SK-N-SH treated with all-trans-retinoic acid at 6 μM for 48 hours (cell line): ENCODE results near the gene USP12.

Experiments
- ATAC-seq: fragments of 200-7000 bp; cut with Tn5 transposase; 3 replicates; pipeline ENCODE4 v1.9.1; 2020; ENCODE audit warnings: mild to moderate bottlenecking, moderate library complexity
- ARNTL ChIP-seq: fragments of 450-650 bp; formaldehyde crosslinking; IDR thresholded peaks from 2 replicates; pipeline ENCODE4 v1.5.0; 2020; ENCODE audit warnings: low read depth, mild to moderate bottlenecking, moderate library complexity, borderline replicate concordance
- BACH2 ChIP-seq: fragments of 250-450 bp; sonication (Bioruptor Pico); IDR thresholded peaks from 2 replicates; pipeline ENCODE4 v1.9.0; 2021; ENCODE audit warnings: mild to moderate bottlenecking, borderline replicate concordance
- CSDC2 ChIP-seq: fragments of 250-450 bp; sonication (Bioruptor Pico); IDR thresholded peaks from 2 replicates; pipeline ENCODE4 v1.5.0; 2020; ENCODE audit warnings: mild to moderate bottlenecking, moderate library complexity
- CSRNP3 ChIP-seq: fragments of 250-450 bp; sonication (Bioruptor Pico); IDR thresholded peaks from 2 replicates; pipeline ENCODE4 v1.5.1; 2021; ENCODE audit warnings: mild to moderate bottlenecking, moderate library complexity
- ESRRG ChIP-seq: fragments of 250-450 bp; sonication (Bioruptor Pico); IDR thresholded peaks from 2 replicates; pipeline ENCODE4 v1.6.1; 2021; ENCODE audit warnings: mild to moderate bottlenecking
- GLIS3 ChIP-seq: fragments of 250-450 bp; sonication (Bioruptor Pico); IDR thresholded peaks from 2 replicates; pipeline ENCODE4 v1.5.0; 2020; ENCODE audit warnings: mild to moderate bottlenecking, moderate library complexity
- ISL1 ChIP-seq: fragments of 250-450 bp; sonication (Bioruptor Pico); IDR thresholded peaks from 2 replicates; pipeline ENCODE4 v2.1.2; 2022; ENCODE audit warnings: mild to moderate bottlenecking, moderate library complexity
- OSR1 ChIP-seq: fragments of 250-450 bp; sonication (Bioruptor Pico); IDR thresholded peaks from 2 replicates; pipeline ENCODE4 v1.8.0; 2022; ENCODE audit warnings: moderate library complexity, mild to moderate bottlenecking, inconsistent platforms
- PPARA ChIP-seq: fragments of 250-450 bp; sonication (Bioruptor Pico); IDR thresholded peaks from 2 replicates; pipeline ENCODE4 v1.5.0; 2020; ENCODE audit warnings: mild to moderate bottlenecking, borderline replicate concordance
- RARB ChIP-seq: fragments of 250-450 bp; sonication (Bioruptor Pico); IDR thresholded peaks from 2 replicates; pipeline ENCODE4 v1.8.0; 2021; ENCODE audit warnings: mild to moderate bottlenecking, moderate library complexity
- SNAI2 ChIP-seq: fragments of 250-450 bp; sonication (Bioruptor Pico); IDR thresholded peaks from 2 replicates; pipeline ENCODE4 v1.5.0; 2020; ENCODE audit warnings: mild to moderate bottlenecking, moderate library complexity
- TCF4 ChIP-seq: fragments of 250-450 bp; sonication (Bioruptor Pico); IDR thresholded peaks from 2 replicates; pipeline ENCODE4 v1.8.0; 2021; ENCODE audit warnings: mild to moderate bottlenecking, moderate library complexity, borderline replicate concordance
- TOX ChIP-seq: fragments of 250-450 bp; sonication (Bioruptor Pico); IDR thresholded peaks from 2 replicates; pipeline ENCODE4 v1.8.0; 2021; ENCODE audit warnings: mild to moderate bottlenecking, moderate library complexity, borderline replicate concordance
- TSHZ2 ChIP-seq: fragments of 250-450 bp; sonication (Bioruptor Pico); IDR thresholded peaks from 2 replicates; pipeline ENCODE4 v1.5.0; 2020; ENCODE audit warnings: mild to moderate bottlenecking, moderate library complexity
- ZC3H10 ChIP-seq: fragments of 250-450 bp; sonication (Bioruptor Pico); IDR thresholded peaks from 2 replicates; pipeline ENCODE4 v1.5.1; 2021; ENCODE audit warnings: mild to moderate bottlenecking, moderate library complexity
- ZFP3 ChIP-seq: fragments of 250-450 bp; sonication (Bioruptor Pico); IDR thresholded peaks from 2 replicates; pipeline ENCODE4 v1.5.0; 2020; ENCODE audit warnings: mild to moderate bottlenecking, moderate library complexity
- ZFP30 ChIP-seq: fragments of 450-650 bp; formaldehyde crosslinking; IDR thresholded peaks from 2 replicates; pipeline ENCODE4 v1.5.0; 2022; ENCODE audit warnings: mild to moderate bottlenecking, moderate library complexity
- ZNF565 ChIP-seq: fragments of 450-650 bp; formaldehyde crosslinking; conservative IDR thresholded peaks from 2 replicates; pipeline ENCODE4 v1.5.0; 2020; ENCODE audit warnings: low read depth, mild to moderate bottlenecking, moderate library complexity
- ZNF70 ChIP-seq: fragments of 450-650 bp; formaldehyde crosslinking; IDR thresholded peaks from 2 replicates; pipeline ENCODE4 v1.5.0; 2020; ENCODE audit warnings: mild to moderate bottlenecking, moderate library complexity
- ZNF8 ChIP-seq: fragments of 450-650 bp; formaldehyde crosslinking; IDR thresholded peaks from 2 replicates; pipeline ENCODE4 v1.5.0; 2020; ENCODE audit warnings: mild to moderate bottlenecking, moderate library complexity
- TF ChIP-seq, protein P1 (sequence below): fragments of 250-450 bp; sonication (Bioruptor Pico); IDR thresholded peaks from 2 replicates; pipeline ENCODE4 v1.8.0; 2020; ENCODE audit warnings: mild to moderate bottlenecking, moderate library complexity, borderline replicate concordance
- TF ChIP-seq, protein P2 (sequence below): fragments of 250-450 bp; sonication (Bioruptor Pico); IDR thresholded peaks from 2 replicates; pipeline ENCODE4 v1.8.0; 2021; ENCODE audit warnings: low read depth, mild to moderate bottlenecking, moderate library complexity, borderline replicate concordance

The USP12 gene

DNA sequence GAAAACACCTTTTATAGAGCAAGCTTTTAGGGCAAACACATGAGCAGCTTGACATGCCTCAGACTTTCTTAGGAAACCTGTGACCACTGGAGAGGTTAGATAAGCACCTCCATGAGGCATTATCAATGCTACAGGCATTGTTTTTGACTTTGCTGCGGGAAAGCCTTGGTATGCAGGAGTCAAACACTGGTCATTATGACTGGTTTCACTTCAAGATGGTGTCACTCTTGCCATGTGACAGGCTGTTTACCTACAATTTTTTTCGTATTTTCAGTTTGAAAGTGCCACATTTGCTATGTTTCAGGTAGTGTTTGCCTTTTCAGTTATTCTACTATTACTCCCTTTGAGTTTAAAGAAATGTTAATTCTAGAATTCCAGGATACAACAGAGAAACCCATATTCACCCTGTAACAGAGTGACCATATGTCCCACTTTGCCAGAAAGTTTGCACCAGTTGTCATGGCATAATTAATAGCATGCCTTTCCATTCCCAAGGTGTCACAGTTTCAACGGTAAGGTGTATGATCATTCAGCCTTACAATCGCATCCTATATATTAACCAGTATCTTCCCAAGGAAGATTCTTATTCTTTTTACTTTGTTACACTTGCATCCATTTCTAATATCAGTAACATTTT is 33.0 kb downstream of the USP12 start (continued):
- TF ChIP-seq, protein P1, sequence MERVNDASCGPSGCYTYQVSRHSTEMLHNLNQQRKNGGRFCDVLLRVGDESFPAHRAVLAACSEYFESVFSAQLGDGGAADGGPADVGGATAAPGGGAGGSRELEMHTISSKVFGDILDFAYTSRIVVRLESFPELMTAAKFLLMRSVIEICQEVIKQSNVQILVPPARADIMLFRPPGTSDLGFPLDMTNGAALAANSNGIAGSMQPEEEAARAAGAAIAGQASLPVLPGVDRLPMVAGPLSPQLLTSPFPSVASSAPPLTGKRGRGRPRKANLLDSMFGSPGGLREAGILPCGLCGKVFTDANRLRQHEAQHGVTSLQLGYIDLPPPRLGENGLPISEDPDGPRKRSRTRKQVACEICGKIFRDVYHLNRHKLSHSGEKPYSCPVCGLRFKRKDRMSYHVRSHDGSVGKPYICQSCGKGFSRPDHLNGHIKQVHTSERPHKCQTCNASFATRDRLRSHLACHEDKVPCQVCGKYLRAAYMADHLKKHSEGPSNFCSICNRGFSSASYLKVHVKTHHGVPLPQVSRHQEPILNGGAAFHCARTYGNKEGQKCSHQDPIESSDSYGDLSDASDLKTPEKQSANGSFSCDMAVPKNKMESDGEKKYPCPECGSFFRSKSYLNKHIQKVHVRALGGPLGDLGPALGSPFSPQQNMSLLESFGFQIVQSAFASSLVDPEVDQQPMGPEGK = no peak
- TF ChIP-seq TCF4 (CRISPR knock-in tag) (no peak), ZNF8 (CRISPR knock-in tag) (no peak), SNAI2 (CRISPR knock-in tag) (no peak), ZFP30 (CRISPR knock-in tag) (no peak), BACH2 (CRISPR knock-in tag) (no peak), CSRNP3 (CRISPR knock-in tag) (no peak)

GRCh38 chr13:27137759-27138158 is 33.9 kb downstream of the USP12 start:
- ATAC-seq = no peak
- TF ChIP-seq PPARA (CRISPR knock-in tag) = no peak
- TF ChIP-seq, protein P2, sequence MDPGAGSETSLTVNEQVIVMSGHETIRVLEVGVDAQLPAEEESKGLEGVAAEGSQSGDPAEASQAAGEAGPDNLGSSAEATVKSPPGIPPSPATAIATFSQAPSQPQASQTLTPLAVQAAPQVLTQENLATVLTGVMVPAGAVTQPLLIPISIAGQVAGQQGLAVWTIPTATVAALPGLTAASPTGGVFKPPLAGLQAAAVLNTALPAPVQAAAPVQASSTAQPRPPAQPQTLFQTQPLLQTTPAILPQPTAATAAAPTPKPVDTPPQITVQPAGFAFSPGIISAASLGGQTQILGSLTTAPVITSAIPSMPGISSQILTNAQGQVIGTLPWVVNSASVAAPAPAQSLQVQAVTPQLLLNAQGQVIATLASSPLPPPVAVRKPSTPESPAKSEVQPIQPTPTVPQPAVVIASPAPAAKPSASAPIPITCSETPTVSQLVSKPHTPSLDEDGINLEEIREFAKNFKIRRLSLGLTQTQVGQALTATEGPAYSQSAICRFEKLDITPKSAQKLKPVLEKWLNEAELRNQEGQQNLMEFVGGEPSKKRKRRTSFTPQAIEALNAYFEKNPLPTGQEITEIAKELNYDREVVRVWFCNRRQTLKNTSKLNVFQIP (CRISPR knock-in tag) = no peak
- no peak for TF ChIP-seq ARNTL (CRISPR knock-in tag)
- no peak for TF ChIP-seq TSHZ2 (CRISPR knock-in tag)
- no peak for TF ChIP-seq ISL1 (CRISPR knock-in tag)
- TF ChIP-seq RARB (CRISPR knock-in tag) = no peak
- no peak for TF ChIP-seq GLIS3
- no peak for TF ChIP-seq ZFP3 (CRISPR knock-in tag)
- TF ChIP-seq CSDC2 (CRISPR knock-in tag) = no peak
- no peak for TF ChIP-seq ZNF8 (CRISPR knock-in tag)
- no peak for TF ChIP-seq ZC3H10
- no peak for TF ChIP-seq BACH2 (CRISPR knock-in tag)
- TF ChIP-seq TOX (CRISPR knock-in tag) = no peak
- TF ChIP-seq, protein P1 = no peak
- TF ChIP-seq OSR1 = no peak
- TF ChIP-seq ZNF70 = no peak
- TF ChIP-seq, all 23 proteins: peak for 0

DNA sequence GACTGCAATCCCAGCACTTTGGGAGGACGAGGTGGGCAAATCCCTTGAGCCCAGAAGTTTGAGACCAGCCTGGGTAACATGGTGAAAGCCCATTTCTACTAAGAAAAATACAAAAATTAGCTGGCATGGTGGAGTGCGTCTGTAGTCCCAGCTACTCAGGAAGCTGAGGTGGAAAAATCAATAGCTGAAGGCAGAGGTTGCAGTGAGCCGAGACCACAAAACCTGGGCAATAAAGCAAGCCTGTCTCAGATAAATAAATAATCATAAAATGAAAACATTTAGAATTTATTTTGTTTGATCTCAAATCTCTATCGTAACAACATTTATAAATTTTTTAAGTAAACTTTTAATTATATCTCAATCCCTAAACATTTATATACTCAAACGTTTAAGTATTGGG is 36.6 kb downstream of the USP12 start:
- ATAC-seq = no peak
- TF ChIP-seq BACH2 (CRISPR knock-in tag) = no peak
- no peak for TF ChIP-seq ESRRG (CRISPR knock-in tag)
- no peak for TF ChIP-seq CSDC2 (CRISPR knock-in tag)
- TF ChIP-seq RARB (CRISPR knock-in tag) = no peak
- no peak for TF ChIP-seq ZC3H10
- TF ChIP-seq OSR1 = no peak
- no peak for TF ChIP-seq ZNF565
- TF ChIP-seq GLIS3 = no peak
- TF ChIP-seq, protein P1 = no peak
- no peak for TF ChIP-seq TSHZ2 (CRISPR knock-in tag)
- no peak for TF ChIP-seq ZFP3 (CRISPR knock-in tag)
